ENCODE data around the gene SLMAP. TPM values are rescaled to one million over a fixed set of nuclear protein-coding genes. Genes with fewer than 3 reads are reported as not detected.

Gene SLMAP
- total RNA-seq, 4 donors from 2014 or later = 399 to 519 (median 464) TPM

DNA sequence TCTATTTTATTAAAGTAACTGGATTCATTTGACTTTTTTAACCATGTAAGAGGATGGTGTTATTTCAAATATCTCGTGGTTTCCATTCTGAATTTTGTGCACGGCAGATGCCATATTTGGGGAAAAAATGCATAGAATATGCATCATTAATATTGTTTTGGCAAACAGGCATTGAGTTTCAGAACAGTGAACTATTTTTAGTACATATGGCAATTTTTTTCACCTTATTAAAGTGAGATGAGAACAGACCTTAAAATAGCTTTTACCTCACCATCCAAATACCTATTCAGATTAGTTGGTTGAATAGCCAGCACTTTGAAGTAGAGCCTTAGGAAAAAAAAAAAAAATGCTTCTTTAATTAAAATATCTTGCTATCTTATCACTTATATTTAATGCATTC, 134.8 kb downstream of the SLMAP start:
- Histone ChIP-seq H3K4me3 (peak overlapping the region; percentile 51 to 57 (median 54)), H3K27me3 (no peaks in the 10 kb centered on the region), H3K36me3 (peaks cover 0 to 7% (median 3%) of the 10 kb centered on the region in 4 donors), H3K9me3 (no peaks in the 10 kb centered on the region), H3K27ac (replicated peaks in 1 of 4) (peak overlapping the region; percentile 85 to 93 (median 88)), H3K4me1 (peaks cover 0 to 26% (median 20%) of the 10 kb centered on the region in 4 donors)
- 50% methylated on average over 2 of the region's 2 CpGs for WGBS
- TF ChIP-seq EP300 (IDR thresholded peaks at IDR 0.05) (peak; percentile 33), POLR2AphosphoS5 (IDR thresholded peaks at IDR 0.05) (peak in 1 of 2 donors; percentile 75), POLR2A (IDR thresholded peaks at IDR 0.05; ENCODE audit: low read depth) (no peak)
- intact Hi-C loops (cut with DNase I) = no loop called here
- DNase-seq (ENCODE audit: extremely low spot score) = no peak

DNA sequence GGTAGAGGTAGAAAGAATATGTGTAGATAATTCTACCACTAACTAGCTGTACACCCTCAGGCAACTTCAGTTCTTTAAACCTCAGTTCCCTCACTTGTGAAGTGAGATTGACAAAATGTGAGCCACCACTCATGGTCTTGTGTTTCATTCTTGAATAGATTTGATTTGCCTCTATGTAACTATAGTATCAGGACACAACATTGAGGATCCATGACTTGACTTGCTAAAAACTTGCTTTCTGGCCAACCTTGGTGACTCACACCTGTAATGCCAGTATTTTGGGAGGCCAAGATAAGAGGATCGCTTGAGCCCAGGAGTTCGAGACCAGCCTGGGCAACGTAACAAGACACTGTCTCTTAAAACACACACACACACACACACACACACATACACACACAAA, 136.3 kb downstream of the SLMAP start:
- Histone ChIP-seq H3K9me3 (no peaks in the 10 kb centered on the region), H3K36me3 (peaks cover 3 to 13% (median 7%) of the 10 kb centered on the region in 4 donors), H3K27me3 (no peaks in the 10 kb centered on the region), H3K4me1 (peaks cover 0 to 39% (median 30%) of the 10 kb centered on the region in 4 donors), H3K27ac (replicated peaks in 1 of 4) (peak overlapping the region; percentile 85 to 93 (median 88)), H3K4me3 (peak overlapping the region; percentile 51 to 57 (median 54))
- intact Hi-C loops (cut with DNase I) = no loop called here
- 80% methylated on average over 3 of the region's 3 CpGs for WGBS
- TF ChIP-seq POLR2A (IDR thresholded peaks at IDR 0.05; ENCODE audit: low read depth) = no peak
- TF ChIP-seq EP300 (IDR thresholded peaks at IDR 0.05) = no peak
- TF ChIP-seq, protein P1, sequence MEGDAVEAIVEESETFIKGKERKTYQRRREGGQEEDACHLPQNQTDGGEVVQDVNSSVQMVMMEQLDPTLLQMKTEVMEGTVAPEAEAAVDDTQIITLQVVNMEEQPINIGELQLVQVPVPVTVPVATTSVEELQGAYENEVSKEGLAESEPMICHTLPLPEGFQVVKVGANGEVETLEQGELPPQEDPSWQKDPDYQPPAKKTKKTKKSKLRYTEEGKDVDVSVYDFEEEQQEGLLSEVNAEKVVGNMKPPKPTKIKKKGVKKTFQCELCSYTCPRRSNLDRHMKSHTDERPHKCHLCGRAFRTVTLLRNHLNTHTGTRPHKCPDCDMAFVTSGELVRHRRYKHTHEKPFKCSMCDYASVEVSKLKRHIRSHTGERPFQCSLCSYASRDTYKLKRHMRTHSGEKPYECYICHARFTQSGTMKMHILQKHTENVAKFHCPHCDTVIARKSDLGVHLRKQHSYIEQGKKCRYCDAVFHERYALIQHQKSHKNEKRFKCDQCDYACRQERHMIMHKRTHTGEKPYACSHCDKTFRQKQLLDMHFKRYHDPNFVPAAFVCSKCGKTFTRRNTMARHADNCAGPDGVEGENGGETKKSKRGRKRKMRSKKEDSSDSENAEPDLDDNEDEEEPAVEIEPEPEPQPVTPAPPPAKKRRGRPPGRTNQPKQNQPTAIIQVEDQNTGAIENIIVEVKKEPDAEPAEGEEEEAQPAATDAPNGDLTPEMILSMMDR (IDR thresholded peaks at IDR 0.05) = no peak
- TF ChIP-seq POLR2AphosphoS5 (IDR thresholded peaks at IDR 0.05) = peak in 1 of 2 donors; percentile 49
- no peak for DNase-seq (ENCODE audit: extremely low spot score)

DNA sequence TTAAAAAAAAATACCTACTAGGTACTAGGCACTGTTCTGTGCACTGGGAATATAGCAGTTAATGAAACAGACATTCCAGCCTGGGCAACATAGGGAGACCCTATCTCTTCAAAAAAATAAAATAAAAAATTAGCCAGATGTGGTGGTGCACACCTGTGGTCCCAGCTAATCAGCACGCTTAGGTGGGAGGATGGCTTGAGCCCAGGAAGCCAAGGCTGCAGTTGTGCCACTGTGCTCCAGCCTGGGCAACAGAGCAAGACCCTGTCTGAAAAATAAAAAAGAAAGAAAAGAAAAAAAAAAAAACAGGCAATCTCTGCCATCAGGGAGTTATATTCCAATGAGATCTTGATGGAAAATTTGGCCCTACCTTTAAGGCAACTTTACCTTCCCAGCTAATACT, 137.0 kb downstream of the SLMAP start:
- Histone ChIP-seq H3K27me3 (no peaks in the 10 kb centered on the region), H3K9me3 (no peaks in the 10 kb centered on the region), H3K36me3 (peaks cover 4 to 11% (median 8%) of the 10 kb centered on the region in 4 donors), H3K4me1 (peaks cover 0 to 47% (median 37%) of the 10 kb centered on the region in 4 donors), H3K27ac (replicated peaks in 1 of 4) (peak overlapping the region; percentile 85 to 93 (median 88)), H3K4me3 (peak overlapping the region; percentile 29 to 57 (median 52))
- no peak for DNase-seq (ENCODE audit: extremely low spot score)
- intact Hi-C loops (cut with DNase I) = no loop called here
- 96% methylated on average over 1 of the region's 1 CpG for WGBS
- TF ChIP-seq, protein P1 (IDR thresholded peaks at IDR 0.05) = no peak
- TF ChIP-seq POLR2A (IDR thresholded peaks at IDR 0.05; ENCODE audit: low read depth) (no peak), EP300 (IDR thresholded peaks at IDR 0.05) (no peak), POLR2AphosphoS5 (IDR thresholded peaks at IDR 0.05) (no peak)

DNA sequence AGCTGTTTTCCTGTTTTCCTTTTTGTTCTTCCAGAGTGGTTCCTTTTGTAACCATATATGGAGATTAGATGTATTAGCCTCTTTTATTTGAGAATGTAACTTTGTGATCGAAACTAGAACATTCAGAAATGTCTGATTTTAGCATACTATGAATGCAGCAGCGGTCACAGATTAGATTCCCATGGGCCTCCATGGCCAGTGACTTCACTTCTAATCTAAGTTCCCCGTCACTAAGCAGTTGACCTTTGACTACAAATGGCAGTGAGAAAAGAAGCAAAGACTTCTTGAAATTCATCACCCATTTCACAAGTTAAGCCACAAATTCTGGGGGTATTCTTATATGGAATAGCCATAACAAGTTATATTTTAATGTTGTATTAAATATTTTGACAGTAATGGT, 137.6 kb downstream of the SLMAP start:
- DNase-seq (ENCODE audit: extremely low spot score) = no peak
- peak overlapping the region; percentile 29 to 57 (median 52) for H3K4me3 ChIP-seq
- intact Hi-C loops (cut with DNase I) = no loop called here
- H3K9me3 ChIP-seq = no peaks in the 10 kb centered on the region
- TF ChIP-seq EP300 (IDR thresholded peaks at IDR 0.05) (no peak), POLR2AphosphoS5 (IDR thresholded peaks at IDR 0.05) (peak in 1 of 2 donors; percentile 24)
- TF ChIP-seq, protein P1 (IDR thresholded peaks at IDR 0.05) = no peak
- peak overlapping the region; percentile 85 to 93 (median 88) for H3K27ac ChIP-seq (replicated peaks in 1 of 4)
- peaks cover under 1 to 52% (median 42%) of the 10 kb centered on the region in 4 donors for H3K4me1 ChIP-seq
- peaks cover 4 to 16% (median 8%) of the 10 kb centered on the region in 4 donors for H3K36me3 ChIP-seq
- no peaks in the 10 kb centered on the region for H3K27me3 ChIP-seq
- WGBS = 74% methylated on average over 3 of the region's 3 CpGs

DNA sequence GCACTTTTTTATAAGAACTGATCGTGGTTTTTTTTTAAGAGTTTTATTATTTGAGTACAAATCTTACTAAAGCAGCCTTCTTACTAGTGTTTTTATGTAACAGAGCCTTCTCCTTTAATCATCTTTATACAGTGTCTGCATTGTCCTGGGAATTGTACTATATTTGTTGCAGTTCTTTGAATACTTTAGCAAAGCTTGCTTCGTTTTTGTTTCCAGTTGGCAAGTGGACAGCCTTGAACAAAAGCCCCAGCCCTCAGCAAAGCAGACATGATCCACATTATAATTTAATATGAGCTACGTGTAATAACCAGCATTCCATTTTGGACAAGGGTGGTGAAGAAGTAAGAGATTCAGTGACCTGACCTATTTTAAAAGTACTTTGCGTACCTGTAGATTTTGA, 139.9 kb downstream of the SLMAP start:
- peak overlapping the region; percentile 2 to 36 (median 22) for H3K4me3 ChIP-seq
- H3K27ac ChIP-seq (replicated peaks in 1 of 4) = peak overlapping the region; percentile 85 to 93 (median 88)
- H3K9me3 ChIP-seq = no peaks in the 10 kb centered on the region
- no peak for DNase-seq (ENCODE audit: extremely low spot score)
- TF ChIP-seq POLR2A (IDR thresholded peaks at IDR 0.05; ENCODE audit: low read depth) = no peak
- TF ChIP-seq EP300 (IDR thresholded peaks at IDR 0.05) = no peak
- peak in 1 of 2 donors; percentile 10 for TF ChIP-seq POLR2AphosphoS5 (IDR thresholded peaks at IDR 0.05)
- TF ChIP-seq, protein P1 (IDR thresholded peaks at IDR 0.05) = no peak
- 45% methylated on average over 4 of the region's 4 CpGs for WGBS
- intact Hi-C loops (cut with DNase I) = no loop called here
- H3K36me3 ChIP-seq = peaks cover 5 to 35% (median 14%) of the 10 kb centered on the region in 4 donors
- no peaks in the 10 kb centered on the region for H3K27me3 ChIP-seq
- peaks cover 7 to 70% (median 57%) of the 10 kb centered on the region in 4 donors for H3K4me1 ChIP-seq

All from esophagus muscularis mucosa (tissue), 4 donors.